Natural killer cell (primary cell): Measurements from ENCODE around the gene SEM1. TPM values are rescaled to one million over a fixed set of nuclear protein-coding genes. Genes with fewer than 3 reads are reported as not detected.

Source experiments
- ATAC-seq, 3 donors: fragments of 150-1000 bp in 2 of 3; fragments of 200-7000 bp in 1 of 3; cut with Tn5 transposase; 1 replicate in 1 of 3; 2 replicates in 2 of 3; pipeline ENCODE4 v1.10.0; 2021; ENCODE audit warnings: mild to moderate bottlenecking in 2 of 3, moderate library complexity in 2 of 3
- DNase-seq, 2 donors: peaks; one replicate each; pipeline versions ENCODE4 v3.0.0 to v3.0.0-alpha.2; 2013 to 2021; ENCODE audit warnings: mixed read lengths in 1 of 2
- H3K27ac ChIP-seq: one replicate; pipeline ENCODE4 v1.5.1; 2013; ENCODE audit warnings: mild to moderate bottlenecking, low read length
- H3K27me3 ChIP-seq: one replicate; pipeline ENCODE4 v1.6.1; 2013; ENCODE audit warnings: low read length; ENCODE audit not compliant: control insufficient read depth, insufficient read depth
- H3K36me3 ChIP-seq: one replicate; pipeline ENCODE4 v1.6.1; 2013; ENCODE audit warnings: low read length; ENCODE audit not compliant: control insufficient read depth, insufficient read depth
- H3K4me1 ChIP-seq: one replicate; pipeline ENCODE4 v1.6.1; 2013; ENCODE audit warnings: low read length; ENCODE audit not compliant: control insufficient read depth, insufficient read depth
- H3K4me3 ChIP-seq: one replicate; pipeline ENCODE4 v1.5.1; 2013; ENCODE audit warnings: low read length
- H3K9me3 ChIP-seq: one replicate; pipeline ENCODE4 v1.6.1; 2013; ENCODE audit warnings: low read length; ENCODE audit not compliant: control insufficient read depth, insufficient read depth
- H3K27ac Mint-ChIP-seq, 2 donors: one replicate each; pipeline ENCODE4 v1.8.0; 2022; ENCODE audit warnings: mild to moderate bottlenecking in 2 of 2, mixed read lengths in 2 of 2, moderate library complexity in 1 of 2
- H3K27me3 Mint-ChIP-seq, 2 donors: one replicate each; pipeline ENCODE4 v1.8.0; 2022; ENCODE audit warnings: low read depth in 2 of 2, mixed read lengths in 2 of 2
- H3K36me3 Mint-ChIP-seq: one replicate; pipeline ENCODE4 v1.8.0; 2022; ENCODE audit warnings: mixed read lengths
- H3K4me1 Mint-ChIP-seq, 2 donors: one replicate each; pipeline ENCODE4 v1.8.0; 2022; ENCODE audit warnings: mixed read lengths in 2 of 2
- H3K4me3 Mint-ChIP-seq: one replicate; pipeline ENCODE4 v1.8.0; 2022; ENCODE audit warnings: mild to moderate bottlenecking, moderate library complexity, mixed read lengths
- H3K9me3 Mint-ChIP-seq, 2 donors: one replicate each; pipeline ENCODE4 v1.8.0; 2022; ENCODE audit warnings: mixed read lengths in 2 of 2
- WGBS: methylation state at CpG from one replicate; pipeline ENCODE4 v1.1.7; 2013; ENCODE audit warnings: missing lambda C conversion rate; ENCODE audit not compliant: insufficient coverage; 5-methylcytosine and 5-hydroxymethylcytosine counted together
- intact Hi-C: fragments of 100-400 bp; cut with micrococcal nuclease; formaldehyde crosslinking; loops from one replicate; pipeline ENCODE4 v1.14.2; 2022
- total RNA-seq, 4 donors: library from RNA; stranded (reverse); fragments of 120-200 nt in 1 of 4; gene quantifications; one replicate each; pipeline versions ENCODE4 v1.2.3 to v1.2.4, GENCODE V29; 2013 to 2022
- TF ChIP-seq, protein P1 (sequence below): fragments of 200-600 bp; IDR thresholded peaks from one replicate; pipeline ENCODE4 v1.8.0; 2022; ENCODE audit warnings: antibody characterized with exemption

SEM1 gene
- total RNA-seq, 3 donors from 2014 or later (not counting 1 experiment from before 2014, with no cell fraction given) = 17.0 to 22.7 (median 17.4) TPM

DNA sequence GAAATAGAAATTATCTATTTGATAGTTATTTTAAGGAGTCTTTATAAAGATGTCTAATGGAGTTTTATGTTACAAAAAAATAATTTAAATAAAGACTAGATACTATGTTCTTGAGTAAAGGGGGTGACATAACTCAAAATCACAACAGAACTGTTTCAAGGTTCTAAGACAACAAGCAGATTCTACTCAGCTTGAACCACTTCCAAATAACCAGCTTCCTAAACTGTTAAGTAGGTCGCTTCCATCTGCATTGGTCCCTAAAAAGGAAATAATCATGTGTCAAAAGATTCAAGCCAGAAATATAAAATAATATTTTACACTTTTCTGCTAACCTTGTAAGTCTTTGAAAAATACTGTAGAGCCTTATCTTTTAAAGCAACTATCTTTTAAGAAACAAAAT is 14.1 kb downstream of the SEM1 start:
- H3K27ac ChIP-seq = no peak overlapping the region
- Mint-ChIP-seq H3K9me3 (no peaks in the 10 kb centered on the region), H3K27ac (no peak overlapping the region), H3K4me3 (no peak overlapping the region), H3K27me3 (no peaks in the 10 kb centered on the region), H3K4me1 (peaks cover 65 to 69% of the 10 kb centered on the region in 2 donors), H3K36me3 (peaks cover 9% of the 10 kb centered on the region)
- ATAC-seq = no peak
- no peak for DNase-seq
- no peaks in the 10 kb centered on the region for H3K9me3 ChIP-seq
- TF ChIP-seq, protein P1, sequence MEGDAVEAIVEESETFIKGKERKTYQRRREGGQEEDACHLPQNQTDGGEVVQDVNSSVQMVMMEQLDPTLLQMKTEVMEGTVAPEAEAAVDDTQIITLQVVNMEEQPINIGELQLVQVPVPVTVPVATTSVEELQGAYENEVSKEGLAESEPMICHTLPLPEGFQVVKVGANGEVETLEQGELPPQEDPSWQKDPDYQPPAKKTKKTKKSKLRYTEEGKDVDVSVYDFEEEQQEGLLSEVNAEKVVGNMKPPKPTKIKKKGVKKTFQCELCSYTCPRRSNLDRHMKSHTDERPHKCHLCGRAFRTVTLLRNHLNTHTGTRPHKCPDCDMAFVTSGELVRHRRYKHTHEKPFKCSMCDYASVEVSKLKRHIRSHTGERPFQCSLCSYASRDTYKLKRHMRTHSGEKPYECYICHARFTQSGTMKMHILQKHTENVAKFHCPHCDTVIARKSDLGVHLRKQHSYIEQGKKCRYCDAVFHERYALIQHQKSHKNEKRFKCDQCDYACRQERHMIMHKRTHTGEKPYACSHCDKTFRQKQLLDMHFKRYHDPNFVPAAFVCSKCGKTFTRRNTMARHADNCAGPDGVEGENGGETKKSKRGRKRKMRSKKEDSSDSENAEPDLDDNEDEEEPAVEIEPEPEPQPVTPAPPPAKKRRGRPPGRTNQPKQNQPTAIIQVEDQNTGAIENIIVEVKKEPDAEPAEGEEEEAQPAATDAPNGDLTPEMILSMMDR = no peak
- peaks cover 17% of the 10 kb centered on the region for H3K36me3 ChIP-seq
- H3K4me1 ChIP-seq = no peaks in the 10 kb centered on the region
- intact Hi-C loops = no loop called here
- 100% methylated on average over 1 of the region's 1 CpG for WGBS
- H3K27me3 ChIP-seq = no peaks in the 10 kb centered on the region
- no peak overlapping the region for H3K4me3 ChIP-seq

DNA sequence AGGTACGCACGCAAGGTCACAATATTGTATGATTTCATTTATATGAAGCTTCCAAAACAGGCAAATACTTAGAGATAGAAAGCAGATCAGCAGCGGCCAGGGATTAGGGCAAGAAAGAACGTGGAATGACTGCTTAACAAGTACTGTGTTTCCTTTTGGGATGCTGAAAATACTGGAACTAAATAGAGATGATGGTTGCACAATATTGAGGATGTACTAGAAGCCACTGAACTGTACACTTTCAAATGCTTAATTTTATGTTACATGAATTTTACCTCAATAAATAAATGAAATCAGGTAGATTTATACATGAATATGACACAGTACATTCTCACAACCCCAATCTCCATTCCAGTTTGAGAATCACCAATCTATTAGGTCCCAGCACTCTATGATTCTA is 15.6 kb downstream of the SEM1 start:
- Histone ChIP-seq H3K4me1 (no peaks in the 10 kb centered on the region), H3K27ac (no peak overlapping the region), H3K36me3 (peaks cover 17% of the 10 kb centered on the region), H3K9me3 (no peaks in the 10 kb centered on the region), H3K27me3 (no peaks in the 10 kb centered on the region), H3K4me3 (no peak overlapping the region)
- peaks cover 54 to 60% of the 10 kb centered on the region in 2 donors for H3K4me1 Mint-ChIP-seq
- no peak for DNase-seq
- TF ChIP-seq, protein P1 = no peak
- WGBS = 98% methylated on average over 4 of the region's 4 CpGs
- peaks cover 9% of the 10 kb centered on the region for H3K36me3 Mint-ChIP-seq
- intact Hi-C loops = no loop called here
- H3K27ac Mint-ChIP-seq = peak overlapping the region; percentile 14 to 61
- no peak for ATAC-seq
- H3K4me3 Mint-ChIP-seq = no peak overlapping the region
- H3K9me3 Mint-ChIP-seq = no peaks in the 10 kb centered on the region
- no peaks in the 10 kb centered on the region for H3K27me3 Mint-ChIP-seq

DNA sequence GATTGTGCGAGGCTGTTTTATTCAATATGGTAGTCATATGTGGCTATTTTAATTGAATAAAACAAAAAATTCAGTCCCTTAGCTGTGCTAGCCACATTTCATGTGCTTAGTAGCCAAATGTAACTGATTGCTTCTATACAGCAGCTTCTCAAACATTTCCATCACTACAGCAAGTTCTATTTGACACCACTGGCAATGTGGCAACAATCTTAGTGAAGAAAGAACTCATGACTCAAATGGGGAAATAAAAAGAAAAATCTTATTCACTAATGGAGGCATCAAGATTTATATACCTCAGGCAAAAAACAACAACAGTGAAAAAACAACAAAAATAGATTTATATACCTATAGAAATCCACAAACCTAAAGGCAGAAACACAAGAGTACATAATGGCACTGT is 17.9 kb downstream of the SEM1 start:
- peaks cover 38 to 52% of the 10 kb centered on the region in 2 donors for H3K4me1 Mint-ChIP-seq
- no peak overlapping the region for H3K27ac ChIP-seq
- no peak overlapping the region for H3K4me3 ChIP-seq
- peaks cover 9% of the 10 kb centered on the region for H3K36me3 Mint-ChIP-seq
- intact Hi-C loops = no loop called here
- H3K4me1 ChIP-seq = no peaks in the 10 kb centered on the region
- no peaks in the 10 kb centered on the region for H3K9me3 ChIP-seq
- H3K27ac Mint-ChIP-seq = peak overlapping the region; percentile 25 to 44
- H3K4me3 Mint-ChIP-seq = no peak overlapping the region
- H3K27me3 Mint-ChIP-seq = no peaks in the 10 kb centered on the region
- TF ChIP-seq, protein P1 = no peak
- no peaks in the 10 kb centered on the region for H3K9me3 Mint-ChIP-seq
- WGBS = 100% methylated on average over 1 of the region's 1 CpG
- no peaks in the 10 kb centered on the region for H3K27me3 ChIP-seq
- ATAC-seq (no peak), DNase-seq (no peak)
- H3K36me3 ChIP-seq = peaks cover 26% of the 10 kb centered on the region

DNA sequence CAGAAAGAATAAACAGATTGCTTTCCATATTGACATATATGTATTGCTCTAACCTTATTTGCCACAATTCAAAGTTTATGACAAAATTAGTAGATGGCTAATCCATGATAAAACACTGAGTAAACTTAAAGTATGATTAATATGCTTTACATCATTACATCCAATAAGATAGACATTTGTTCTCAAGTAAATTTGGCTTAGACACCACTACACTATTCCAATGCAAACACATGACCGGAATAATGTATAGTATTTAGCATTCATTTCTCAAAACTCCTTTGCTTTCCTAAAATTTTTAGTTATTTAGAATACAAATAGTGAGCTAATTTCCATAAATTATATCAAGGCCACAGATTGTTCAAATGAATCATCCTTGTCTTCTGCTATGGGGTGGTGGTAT is 20.2 kb downstream of the SEM1 start:
- Histone ChIP-seq H3K27me3 (no peaks in the 10 kb centered on the region), H3K9me3 (no peaks in the 10 kb centered on the region), H3K27ac (no peak overlapping the region), H3K4me3 (no peak overlapping the region), H3K36me3 (peaks cover 26% of the 10 kb centered on the region), H3K4me1 (peaks cover 4% of the 10 kb centered on the region)
- no peak overlapping the region for H3K27ac Mint-ChIP-seq
- H3K36me3 Mint-ChIP-seq = peaks cover 9% of the 10 kb centered on the region
- ATAC-seq (no peak), DNase-seq (no peak)
- no CpG with 5 or more reads among the region's 1 CpG for WGBS
- no peaks in the 10 kb centered on the region for H3K9me3 Mint-ChIP-seq
- no peak overlapping the region for H3K4me3 Mint-ChIP-seq
- TF ChIP-seq, protein P1 = no peak
- intact Hi-C loops = no loop called here
- peaks cover 53 to 69% of the 10 kb centered on the region in 2 donors for H3K4me1 Mint-ChIP-seq
- no peaks in the 10 kb centered on the region for H3K27me3 Mint-ChIP-seq
